ENCODE data around the gene MAP2. TPM values are rescaled to one million over a fixed set of nuclear protein-coding genes. Genes with fewer than 3 reads are reported as not detected.

MAP2 gene
- total and polyA plus RNA-seq, 2 of the 13 experiments (the other 11 are each of a cell fraction or from before 2014, with no cell fraction given): 0.08 TPM; not detected in 1

DNA sequence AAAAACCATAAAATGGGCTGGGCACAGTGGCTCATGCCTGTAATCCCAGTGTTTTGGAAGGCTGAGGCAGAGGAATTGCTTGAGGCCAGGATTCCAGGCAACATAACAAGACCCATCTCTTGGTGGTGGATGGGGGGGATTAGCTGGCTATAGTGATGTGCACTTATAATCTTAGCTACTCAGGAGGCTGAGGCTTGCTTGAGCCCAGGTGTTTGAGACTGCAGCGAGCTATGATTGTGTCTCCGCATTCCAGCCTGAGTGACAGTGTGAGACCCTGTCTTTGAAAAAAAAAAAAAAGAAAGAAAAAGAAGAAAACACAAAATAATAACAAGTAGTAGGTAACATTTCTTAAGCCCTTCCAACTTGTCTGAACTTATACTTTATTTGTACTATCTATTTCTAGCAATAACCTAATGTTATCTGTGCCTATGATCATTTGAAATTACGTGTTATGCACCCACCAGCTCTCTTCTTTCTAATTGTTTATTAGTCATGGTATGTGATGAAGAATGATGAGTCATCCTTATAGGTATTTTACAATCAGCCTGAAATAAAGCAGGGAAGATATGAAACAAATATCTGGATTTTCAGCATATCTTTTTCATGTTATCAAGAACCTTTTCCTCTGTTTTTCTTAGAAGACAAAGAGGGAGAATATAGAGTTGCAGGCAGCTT, 218.4 kb downstream of the MAP2 start:
- no peaks in the 10 kb centered on the region for H3K4me1 ChIP-seq (ENCODE audit: insufficient read depth, low read length)
- in situ Hi-C loops (cut with HindIII; ENCODE audit: extremely low pct_ligation_motif_present, low pct_unique_long_range_greater_than_20kb): no loop called here
- ATAC-seq: no peak
- FAIRE-seq: no peak
- no peaks in the 10 kb centered on the region for H3K79me2 ChIP-seq (ENCODE audit: insufficient read depth, low read length)
- peak; percentile 52 to 64; a peak in 3 of 4 replicates for TF ChIP-seq MAFK (conservative IDR thresholded peaks at IDR 0.05 in 1 of 2, IDR thresholded peaks at IDR 0.05 in 1 of 2; ENCODE audit: low read length in 2 of 2)
- no peak for TF ChIP-seq CBX5 (CRISPR knock-in tag; IDR thresholded peaks at IDR 0.05; ENCODE audit: borderline replicate concordance)
- peak; percentile 84 for TF ChIP-seq NFE2L2 (IDR thresholded peaks at IDR 0.05; ENCODE audit: low read length)
- TF ChIP-seq EP300 (IDR thresholded peaks at IDR 0.05; ENCODE audit: low read depth in 2 of 2, low read length in 2 of 2): no peak
- no peak for TF ChIP-seq EP300 (CRISPR knock-in tag; IDR thresholded peaks at IDR 0.05; ENCODE audit: borderline replicate concordance)
- TF ChIP-seq MAFF (IDR thresholded peaks at IDR 0.05; ENCODE audit: low read depth, low read length): peak; percentile 32; the same call in 1 of the 2 replicates
- intact Hi-C loops (cut with micrococcal nuclease; ENCODE audit: unreplicated experiment): no loop called here
- no peaks in the 10 kb centered on the region for H3K27me3 ChIP-seq (ENCODE audit: control insufficient read depth in 1 of 2, insufficient read depth in 2 of 2, low read length in 2 of 2)
- DNase-seq (ENCODE audit: low spot score): no peak
- H3K4me2 ChIP-seq (ENCODE audit: low read depth, low read length): no peak overlapping the region
- no TSS peak for BruUV-seq (replicated peaks)
- no peaks in the 10 kb centered on the region for H4K20me1 ChIP-seq (ENCODE audit: insufficient read depth, low read length)
- POLR2A ChIA-PET: no interaction called here
- no peak overlapping the region for H3K27ac ChIP-seq (ENCODE audit: extremely low read length, insufficient read depth, low read length)
- CTCF ChIA-PET (ENCODE audit: low intra/inter-chr PET ratio, low total read pairs): no interaction called here
- no peak overlapping the region for H2AFZ ChIP-seq (ENCODE audit: low read length)
- no peaks in the 10 kb centered on the region for H3K9me3 ChIP-seq (ENCODE audit: low read length)
- H3K4me3 ChIP-seq (replicated peaks in 1 of 3; ENCODE audit: insufficient read depth in 1 of 3, low read depth in 2 of 3, low read length in 3 of 3): no peak overlapping the region
- no peaks in the 10 kb centered on the region for H3K36me3 ChIP-seq (replicated peaks in 1 of 2; ENCODE audit: control insufficient read depth in 1 of 2, insufficient read depth in 2 of 2, low read length in 2 of 2)
- WGBS (ENCODE audit: low lambda C conversion rate): under 1% methylated on average over 3 of the region's 3 CpGs
- H3K9ac ChIP-seq (ENCODE audit: insufficient read depth, low read depth, low read length): no peak overlapping the region

DNA sequence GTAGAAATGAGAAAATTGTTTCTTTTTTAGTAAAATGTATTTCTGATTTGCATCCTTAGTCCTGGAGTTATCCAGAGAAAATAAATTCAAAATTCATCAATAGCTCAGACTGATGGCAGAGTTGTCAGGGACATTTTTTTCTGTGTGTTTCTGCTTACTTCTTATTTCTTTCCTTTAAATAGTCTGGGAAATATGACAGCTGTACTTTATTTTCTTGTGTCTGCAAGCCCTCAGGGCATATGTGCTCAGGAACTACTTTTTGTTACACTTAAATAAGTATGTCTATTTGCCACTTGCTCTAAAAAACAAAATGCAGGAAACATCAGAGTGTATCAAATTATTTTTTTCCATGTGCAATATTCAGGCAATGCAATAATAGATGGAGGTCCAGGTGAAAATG, 221.0 kb downstream of the MAP2 start:
- H3K27ac ChIP-seq (ENCODE audit: extremely low read length, insufficient read depth, low read length): no peak overlapping the region
- CTCF ChIA-PET (ENCODE audit: low intra/inter-chr PET ratio, low total read pairs): no interaction called here
- H3K79me2 ChIP-seq (ENCODE audit: insufficient read depth, low read length): no peaks in the 10 kb centered on the region
- H4K20me1 ChIP-seq (ENCODE audit: insufficient read depth, low read length): no peaks in the 10 kb centered on the region
- H3K4me3 ChIP-seq (replicated peaks in 1 of 3; ENCODE audit: insufficient read depth in 1 of 3, low read depth in 2 of 3, low read length in 3 of 3): no peak overlapping the region
- intact Hi-C loops (cut with micrococcal nuclease; ENCODE audit: unreplicated experiment): no loop called here
- DNase-seq (ENCODE audit: low spot score) (no peak), FAIRE-seq (no peak), ATAC-seq (no peak)
- no peak overlapping the region for H2AFZ ChIP-seq (ENCODE audit: low read length)
- no TSS peak for BruUV-seq (replicated peaks)
- in situ Hi-C loops (cut with HindIII; ENCODE audit: extremely low pct_ligation_motif_present, low pct_unique_long_range_greater_than_20kb): no loop called here
- no peak overlapping the region for H3K4me2 ChIP-seq (ENCODE audit: low read depth, low read length)
- no peaks in the 10 kb centered on the region for H3K9me3 ChIP-seq (ENCODE audit: low read length)
- H3K4me1 ChIP-seq (ENCODE audit: insufficient read depth, low read length): no peaks in the 10 kb centered on the region
- H3K9ac ChIP-seq (ENCODE audit: insufficient read depth, low read depth, low read length): no peak overlapping the region
- POLR2A ChIA-PET: no interaction called here
- H3K36me3 ChIP-seq (replicated peaks in 1 of 2; ENCODE audit: control insufficient read depth in 1 of 2, insufficient read depth in 2 of 2, low read length in 2 of 2): no peaks in the 10 kb centered on the region
- no peaks in the 10 kb centered on the region for H3K27me3 ChIP-seq (ENCODE audit: control insufficient read depth in 1 of 2, insufficient read depth in 2 of 2, low read length in 2 of 2)
- TF ChIP-seq, protein P1, sequence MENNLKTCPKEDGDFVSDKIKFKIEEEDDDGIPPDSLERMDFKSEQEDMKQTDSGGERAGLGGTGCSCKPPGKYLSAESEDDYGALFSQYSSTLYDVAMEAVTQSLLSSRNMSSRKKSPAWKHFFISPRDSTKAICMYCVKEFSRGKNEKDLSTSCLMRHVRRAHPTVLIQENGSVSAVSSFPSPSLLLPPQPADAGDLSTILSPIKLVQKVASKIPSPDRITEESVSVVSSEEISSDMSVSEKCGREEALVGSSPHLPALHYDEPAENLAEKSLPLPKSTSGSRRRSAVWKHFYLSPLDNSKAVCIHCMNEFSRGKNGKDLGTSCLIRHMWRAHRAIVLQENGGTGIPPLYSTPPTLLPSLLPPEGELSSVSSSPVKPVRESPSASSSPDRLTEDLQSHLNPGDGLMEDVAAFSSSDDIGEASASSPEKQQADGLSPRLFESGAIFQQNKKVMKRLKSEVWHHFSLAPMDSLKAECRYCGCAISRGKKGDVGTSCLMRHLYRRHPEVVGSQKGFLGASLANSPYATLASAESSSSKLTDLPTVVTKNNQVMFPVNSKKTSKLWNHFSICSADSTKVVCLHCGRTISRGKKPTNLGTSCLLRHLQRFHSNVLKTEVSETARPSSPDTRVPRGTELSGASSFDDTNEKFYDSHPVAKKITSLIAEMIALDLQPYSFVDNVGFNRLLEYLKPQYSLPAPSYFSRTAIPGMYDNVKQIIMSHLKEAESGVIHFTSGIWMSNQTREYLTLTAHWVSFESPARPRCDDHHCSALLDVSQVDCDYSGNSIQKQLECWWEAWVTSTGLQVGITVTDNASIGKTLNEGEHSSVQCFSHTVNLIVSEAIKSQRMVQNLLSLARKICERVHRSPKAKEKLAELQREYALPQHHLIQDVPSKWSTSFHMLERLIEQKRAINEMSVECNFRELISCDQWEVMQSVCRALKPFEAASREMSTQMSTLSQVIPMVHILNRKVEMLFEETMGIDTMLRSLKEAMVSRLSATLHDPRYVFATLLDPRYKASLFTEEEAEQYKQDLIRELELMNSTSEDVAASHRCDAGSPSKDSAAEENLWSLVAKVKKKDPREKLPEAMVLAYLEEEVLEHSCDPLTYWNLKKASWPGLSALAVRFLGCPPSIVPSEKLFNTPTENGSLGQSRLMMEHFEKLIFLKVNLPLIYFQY (CRISPR knock-in tag; IDR thresholded peaks at IDR 0.05; ENCODE audit: borderline replicate concordance): no peak
- TF ChIP-seq NPAS2 (CRISPR knock-in tag; IDR thresholded peaks at IDR 0.05; ENCODE audit: borderline replicate concordance) (no peak), KMT2A (CRISPR knock-in tag; IDR thresholded peaks at IDR 0.05) (no peak), TP53 (CRISPR knock-in tag; conservative IDR thresholded peaks at IDR 0.05) (no peak), HNRNPH1 (optimal IDR thresholded peaks at IDR 0.05; ENCODE audit: low read depth, low read length) (no peak), GTF2F1 (IDR thresholded peaks at IDR 0.05; ENCODE audit: low read length) (no peak)
- TF ChIP-seq, protein P2, sequence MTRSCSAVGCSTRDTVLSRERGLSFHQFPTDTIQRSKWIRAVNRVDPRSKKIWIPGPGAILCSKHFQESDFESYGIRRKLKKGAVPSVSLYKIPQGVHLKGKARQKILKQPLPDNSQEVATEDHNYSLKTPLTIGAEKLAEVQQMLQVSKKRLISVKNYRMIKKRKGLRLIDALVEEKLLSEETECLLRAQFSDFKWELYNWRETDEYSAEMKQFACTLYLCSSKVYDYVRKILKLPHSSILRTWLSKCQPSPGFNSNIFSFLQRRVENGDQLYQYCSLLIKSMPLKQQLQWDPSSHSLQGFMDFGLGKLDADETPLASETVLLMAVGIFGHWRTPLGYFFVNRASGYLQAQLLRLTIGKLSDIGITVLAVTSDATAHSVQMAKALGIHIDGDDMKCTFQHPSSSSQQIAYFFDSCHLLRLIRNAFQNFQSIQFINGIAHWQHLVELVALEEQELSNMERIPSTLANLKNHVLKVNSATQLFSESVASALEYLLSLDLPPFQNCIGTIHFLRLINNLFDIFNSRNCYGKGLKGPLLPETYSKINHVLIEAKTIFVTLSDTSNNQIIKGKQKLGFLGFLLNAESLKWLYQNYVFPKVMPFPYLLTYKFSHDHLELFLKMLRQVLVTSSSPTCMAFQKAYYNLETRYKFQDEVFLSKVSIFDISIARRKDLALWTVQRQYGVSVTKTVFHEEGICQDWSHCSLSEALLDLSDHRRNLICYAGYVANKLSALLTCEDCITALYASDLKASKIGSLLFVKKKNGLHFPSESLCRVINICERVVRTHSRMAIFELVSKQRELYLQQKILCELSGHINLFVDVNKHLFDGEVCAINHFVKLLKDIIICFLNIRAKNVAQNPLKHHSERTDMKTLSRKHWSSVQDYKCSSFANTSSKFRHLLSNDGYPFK (CRISPR knock-in tag; IDR thresholded peaks at IDR 0.05; ENCODE audit: borderline replicate concordance): no peak

Measured in HepG2 (cell line).